ENCODE data around the gene EPHB1.

Gene EPHB1

DNA sequence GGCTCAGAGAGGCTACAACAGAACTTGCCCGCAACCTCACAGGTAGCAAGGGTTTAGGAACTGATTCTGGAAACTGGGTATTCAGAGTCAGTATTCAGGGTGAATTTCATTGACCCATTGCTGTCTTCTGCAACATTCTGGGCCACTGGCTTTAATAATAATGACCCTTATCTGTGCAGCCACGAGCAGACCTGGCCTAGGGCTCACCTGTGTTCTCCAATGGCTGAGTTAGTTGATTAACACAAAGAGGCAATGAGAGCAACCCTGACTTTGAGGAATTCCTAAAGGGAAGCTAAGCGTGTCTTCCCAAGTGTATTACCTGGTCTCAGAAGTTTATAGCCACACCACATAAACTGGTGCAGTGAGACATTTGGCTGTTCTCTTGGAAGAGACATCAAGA lies 289.9 kb downstream of the EPHB1 start:
- TF ChIP-seq, protein P1, sequence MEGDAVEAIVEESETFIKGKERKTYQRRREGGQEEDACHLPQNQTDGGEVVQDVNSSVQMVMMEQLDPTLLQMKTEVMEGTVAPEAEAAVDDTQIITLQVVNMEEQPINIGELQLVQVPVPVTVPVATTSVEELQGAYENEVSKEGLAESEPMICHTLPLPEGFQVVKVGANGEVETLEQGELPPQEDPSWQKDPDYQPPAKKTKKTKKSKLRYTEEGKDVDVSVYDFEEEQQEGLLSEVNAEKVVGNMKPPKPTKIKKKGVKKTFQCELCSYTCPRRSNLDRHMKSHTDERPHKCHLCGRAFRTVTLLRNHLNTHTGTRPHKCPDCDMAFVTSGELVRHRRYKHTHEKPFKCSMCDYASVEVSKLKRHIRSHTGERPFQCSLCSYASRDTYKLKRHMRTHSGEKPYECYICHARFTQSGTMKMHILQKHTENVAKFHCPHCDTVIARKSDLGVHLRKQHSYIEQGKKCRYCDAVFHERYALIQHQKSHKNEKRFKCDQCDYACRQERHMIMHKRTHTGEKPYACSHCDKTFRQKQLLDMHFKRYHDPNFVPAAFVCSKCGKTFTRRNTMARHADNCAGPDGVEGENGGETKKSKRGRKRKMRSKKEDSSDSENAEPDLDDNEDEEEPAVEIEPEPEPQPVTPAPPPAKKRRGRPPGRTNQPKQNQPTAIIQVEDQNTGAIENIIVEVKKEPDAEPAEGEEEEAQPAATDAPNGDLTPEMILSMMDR (conservative IDR thresholded peaks at IDR 0.05), result no peak
- TF ChIP-seq ZFX (IDR thresholded peaks at IDR 0.05), result no peak
- no peak overlapping the region for H3K27ac ChIP-seq

DNA sequence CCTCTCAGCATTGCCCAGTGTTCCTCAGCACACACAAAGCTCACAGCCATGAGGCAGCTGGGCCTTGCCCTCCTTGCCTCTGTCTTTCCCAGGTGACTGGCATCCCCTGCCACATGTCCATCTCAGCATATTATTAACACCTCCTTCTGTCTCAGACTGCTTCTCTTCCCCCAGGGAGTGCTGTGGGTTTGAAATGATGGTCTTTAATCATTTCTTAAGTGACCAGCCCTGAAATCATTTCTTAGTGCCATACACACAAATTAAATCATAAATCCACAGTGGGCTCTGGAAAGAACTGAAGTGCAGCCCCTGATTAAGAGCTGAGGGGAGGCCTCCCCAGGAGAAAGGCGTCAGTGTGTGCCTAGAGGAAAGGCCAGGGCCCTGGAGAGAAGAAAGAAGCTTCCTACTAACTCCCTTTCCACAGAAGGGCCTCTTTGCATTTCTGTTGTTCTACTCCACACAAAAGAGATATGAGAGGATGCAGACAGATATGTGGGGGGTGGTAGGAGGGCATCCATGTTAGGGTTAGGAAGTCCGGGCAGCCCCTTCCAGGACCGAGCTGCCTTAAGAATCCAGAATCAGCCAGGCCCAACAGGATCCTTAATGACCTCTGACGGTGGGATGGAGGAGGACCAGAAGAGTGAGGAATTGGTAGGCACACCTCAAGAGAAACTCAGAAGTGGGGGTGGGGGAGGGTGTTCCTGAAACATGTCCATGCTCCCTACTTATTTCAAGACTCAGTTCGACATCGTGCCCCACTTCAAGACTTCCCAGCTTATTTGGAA lies 290.8 kb downstream of the EPHB1 start:
- no peak for TF ChIP-seq ZFX (IDR thresholded peaks at IDR 0.05)
- TF ChIP-seq, protein P1 (conservative IDR thresholded peaks at IDR 0.05), result no peak

DNA sequence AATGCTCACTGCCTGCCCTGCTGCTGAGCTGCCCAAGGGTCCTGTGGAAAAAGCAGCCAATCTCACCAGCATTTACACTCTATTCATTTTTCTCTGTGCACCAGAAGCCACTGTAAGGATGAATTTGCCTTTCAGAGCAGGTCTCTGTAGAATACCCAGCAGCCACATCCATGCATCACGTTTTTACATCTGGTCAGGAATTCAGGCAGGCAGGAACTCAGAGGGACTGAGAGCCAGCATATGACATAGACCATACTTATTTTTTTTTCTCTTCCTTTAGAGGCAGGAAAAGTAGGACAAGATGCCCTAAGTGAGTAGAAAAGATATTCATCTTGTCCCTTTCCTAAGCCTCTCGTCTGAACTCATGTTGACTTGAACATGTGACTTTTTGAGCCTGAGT lies 292.7 kb downstream of the EPHB1 start:
- no peak overlapping the region for H3K27ac ChIP-seq
- TF ChIP-seq, protein P1 (conservative IDR thresholded peaks at IDR 0.05), result no peak
- TF ChIP-seq ZFX (IDR thresholded peaks at IDR 0.05), result no peak

More for the DNA sequence above, 290.8 kb downstream of the EPHB1 start:
- no peak overlapping the region for H3K27ac ChIP-seq

GRCh38 chr3:135089451-135089850 lies 294.4 kb downstream of the EPHB1 start:
- no peak for TF ChIP-seq ZFX (IDR thresholded peaks at IDR 0.05)
- TF ChIP-seq, protein P1 (conservative IDR thresholded peaks at IDR 0.05), result no peak
- H3K27ac ChIP-seq, result no peak overlapping the region

GRCh38 chr3:135090020-135090717 lies 295.1 kb downstream of the EPHB1 start:
- no peak overlapping the region for H3K27ac ChIP-seq
- TF ChIP-seq ZFX (IDR thresholded peaks at IDR 0.05), result no peak
- TF ChIP-seq, protein P1 (conservative IDR thresholded peaks at IDR 0.05), result no peak

- H3K27ac ChIP-seq, result no peak overlapping the region
- TF ChIP-seq ZFX (IDR thresholded peaks at IDR 0.05), result no peak
- TF ChIP-seq, protein P1 (conservative IDR thresholded peaks at IDR 0.05), result no peak
These were observed 296.9 kb downstream of the EPHB1 start for GRCh38 chr3:135091946-135092345.

DNA sequence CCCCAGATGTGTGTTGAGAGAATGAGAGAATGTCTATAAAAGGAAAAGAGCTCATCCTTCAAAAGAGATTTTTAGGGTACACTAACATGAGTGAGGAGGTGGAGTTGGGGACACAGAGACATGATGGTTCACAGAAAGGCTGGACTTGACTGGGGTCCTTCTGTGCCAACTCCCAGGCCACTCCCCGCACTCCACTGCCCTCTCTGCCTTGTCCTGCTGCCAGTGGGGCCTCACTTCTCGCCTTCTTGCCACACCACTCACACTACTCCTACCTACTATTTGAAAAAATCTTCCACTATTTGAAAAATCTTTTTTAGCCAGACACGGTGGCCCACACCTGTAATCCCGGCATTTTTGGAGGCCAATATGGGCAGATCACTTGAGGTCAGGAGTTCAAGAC lies 298.1 kb downstream of the EPHB1 start:
- no peak overlapping the region for H3K27ac ChIP-seq
- TF ChIP-seq, protein P1 (conservative IDR thresholded peaks at IDR 0.05), result no peak
- no peak for TF ChIP-seq ZFX (IDR thresholded peaks at IDR 0.05)

Measured in C4-2B (cell line).